Keratinocyte (primary cell): ENCODE results near the gene WDR27.

Experiments used
- EZH2 ChIP-seq: IDR thresholded peaks from one replicate; pipeline ENCODE4 v1.6.1; 2012; ENCODE audit warnings: inconsistent platforms, mild to moderate bottlenecking, low read length, moderate library complexity
- TF ChIP-seq, protein P1 (sequence below), 3 experiments: IDR thresholded peaks in 1 of 3; conservative IDR thresholded peaks in 1 of 3; optimal IDR thresholded peaks in 1 of 3; 2 replicates in 2 of 3; 3 replicates in 1 of 3; pipeline versions ENCODE3 to v1.5.1; 2011; ENCODE audit warnings: low read length in 3 of 3, mild to moderate bottlenecking in 3 of 3, moderate library complexity in 2 of 3, control low read depth in 1 of 3, inconsistent platforms in 1 of 3; ENCODE audit not compliant: insufficient read depth in 2 of 3; ENCODE audit errors: extremely low read depth in 1 of 3

GRCh38 chr6:169643521-169643920 is 58.3 kb downstream of the WDR27 start:
- TF ChIP-seq, protein P1, sequence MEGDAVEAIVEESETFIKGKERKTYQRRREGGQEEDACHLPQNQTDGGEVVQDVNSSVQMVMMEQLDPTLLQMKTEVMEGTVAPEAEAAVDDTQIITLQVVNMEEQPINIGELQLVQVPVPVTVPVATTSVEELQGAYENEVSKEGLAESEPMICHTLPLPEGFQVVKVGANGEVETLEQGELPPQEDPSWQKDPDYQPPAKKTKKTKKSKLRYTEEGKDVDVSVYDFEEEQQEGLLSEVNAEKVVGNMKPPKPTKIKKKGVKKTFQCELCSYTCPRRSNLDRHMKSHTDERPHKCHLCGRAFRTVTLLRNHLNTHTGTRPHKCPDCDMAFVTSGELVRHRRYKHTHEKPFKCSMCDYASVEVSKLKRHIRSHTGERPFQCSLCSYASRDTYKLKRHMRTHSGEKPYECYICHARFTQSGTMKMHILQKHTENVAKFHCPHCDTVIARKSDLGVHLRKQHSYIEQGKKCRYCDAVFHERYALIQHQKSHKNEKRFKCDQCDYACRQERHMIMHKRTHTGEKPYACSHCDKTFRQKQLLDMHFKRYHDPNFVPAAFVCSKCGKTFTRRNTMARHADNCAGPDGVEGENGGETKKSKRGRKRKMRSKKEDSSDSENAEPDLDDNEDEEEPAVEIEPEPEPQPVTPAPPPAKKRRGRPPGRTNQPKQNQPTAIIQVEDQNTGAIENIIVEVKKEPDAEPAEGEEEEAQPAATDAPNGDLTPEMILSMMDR (optimal IDR thresholded peaks at IDR 0.05 in 1 of 3, IDR thresholded peaks at IDR 0.05 in 1 of 3, conservative IDR thresholded peaks at IDR 0.05 in 1 of 3; ENCODE audit: extremely low read depth in 1 of 3, insufficient read depth in 2 of 3, low read length in 3 of 3), result no peak
- TF ChIP-seq EZH2, result no peak
